Mesendoderm (in vitro differentiated cells): Measurements from ENCODE around the gene GPR132.

Experiments used
- DNase-seq: peaks from one replicate; pipeline ENCODE4 v3.0.0; 2013
- H2AK5ac ChIP-seq: 2 replicates; pipeline ENCODE4 v1.6.1; 2013; ENCODE audit warnings: low read length, inconsistent platforms
- H2BK120ac ChIP-seq: 2 replicates; pipeline ENCODE4 v1.6.1; 2013; ENCODE audit warnings: low read depth, mild to moderate bottlenecking, low read length, moderate library complexity, mixed read lengths
- H2BK15ac ChIP-seq: replicated peaks from 2 replicates; pipeline ENCODE4 v1.6.1; 2013; ENCODE audit warnings: low read depth, mild to moderate bottlenecking, moderate library complexity
- H2BK5ac ChIP-seq: 2 replicates; pipeline ENCODE4 v1.6.1; 2013; ENCODE audit warnings: low read length, inconsistent platforms
- H3K18ac ChIP-seq: 2 replicates; pipeline ENCODE4 v1.6.1; 2013; ENCODE audit warnings: mild to moderate bottlenecking, low read length, mixed read lengths
- H3K23ac ChIP-seq: one replicate; pipeline ENCODE4 v1.6.1; 2013; ENCODE audit warnings: low read length
- H3K27ac ChIP-seq: 2 replicates; pipeline ENCODE4 v1.5.1; 2013; ENCODE audit warnings: low read depth, mild to moderate bottlenecking, inconsistent platforms, low read length, moderate library complexity
- H3K27me3 ChIP-seq: 2 replicates; pipeline ENCODE4 v1.6.1; 2013; ENCODE audit warnings: low read length, control low read depth, mild to moderate bottlenecking, inconsistent platforms; ENCODE audit not compliant: insufficient read depth, poor library complexity
- H3K36me3 ChIP-seq: 2 replicates; pipeline ENCODE4 v1.6.1; 2013; ENCODE audit warnings: low read length, inconsistent platforms; ENCODE audit not compliant: control insufficient read depth, insufficient read depth
- H3K4ac ChIP-seq: one replicate; pipeline ENCODE4 v1.6.1; 2013; ENCODE audit warnings: low read depth, mild to moderate bottlenecking, low read length, moderate library complexity
- H3K4me1 ChIP-seq: 2 replicates; pipeline ENCODE4 v1.6.1; 2013; ENCODE audit warnings: low read depth, low read length, inconsistent platforms; ENCODE audit not compliant: control insufficient read depth
- H3K4me2 ChIP-seq: 2 replicates; pipeline ENCODE4 v1.6.1; 2013; ENCODE audit warnings: low read length
- H3K4me3 ChIP-seq: 2 replicates; pipeline ENCODE4 v1.5.1; 2013; ENCODE audit warnings: mild to moderate bottlenecking, low read length
- H3K56ac ChIP-seq: one replicate; pipeline ENCODE4 v1.6.1; 2013; ENCODE audit warnings: low read length
- H3K79me1 ChIP-seq: 2 replicates; pipeline ENCODE4 v1.6.1; 2013; ENCODE audit warnings: low read length, inconsistent platforms
- H3K79me2 ChIP-seq: 2 replicates; pipeline ENCODE4 v1.6.1; 2013; ENCODE audit warnings: mild to moderate bottlenecking, low read length; ENCODE audit not compliant: control insufficient read depth, insufficient read depth
- H3K9ac ChIP-seq: 2 replicates; pipeline ENCODE4 v1.6.1; 2013; ENCODE audit warnings: low read length, inconsistent platforms
- H4K5ac ChIP-seq: one replicate; pipeline ENCODE4 v1.6.1; 2013; ENCODE audit warnings: low read length
- H4K8ac ChIP-seq: one replicate; pipeline ENCODE4 v1.6.1; 2013; ENCODE audit warnings: low read depth, mild to moderate bottlenecking, control low read depth, low read length, moderate library complexity
- WGBS: extraction: QIAGEN DNeasy Blood & Tissue Kit; methylation state at CpG from one replicate; pipeline ENCODE4 v1.1.7; 2013; ENCODE audit warnings: low lambda C conversion rate, missing lambda C conversion rate; ENCODE audit not compliant: insufficient coverage; ENCODE audit errors: extremely low coverage; 5-methylcytosine and 5-hydroxymethylcytosine counted together

The GPR132 gene

GRCh38 chr14:105010106-105010505, 55.1 kb downstream of the GPR132 start:
- no peak overlapping the region for H3K23ac ChIP-seq
- no peak overlapping the region for H2BK15ac ChIP-seq
- H3K4me3 ChIP-seq: no peak overlapping the region
- H3K79me1 ChIP-seq: peaks cover 30% of the 10 kb centered on the region
- H3K9ac ChIP-seq: no peak overlapping the region
- peaks cover 47% of the 10 kb centered on the region for H3K79me2 ChIP-seq
- H3K27ac ChIP-seq: no peak overlapping the region
- no peak overlapping the region for H2AK5ac ChIP-seq
- H4K8ac ChIP-seq: no peak overlapping the region
- no peak overlapping the region for H3K4me2 ChIP-seq
- no peak overlapping the region for H2BK5ac ChIP-seq
- no peak for DNase-seq
- H3K4me1 ChIP-seq: no peaks in the 10 kb centered on the region
- no peak overlapping the region for H3K4ac ChIP-seq
- H4K5ac ChIP-seq: no peak overlapping the region
- peaks cover 21% of the 10 kb centered on the region for H3K36me3 ChIP-seq
- H3K27me3 ChIP-seq: no peaks in the 10 kb centered on the region
- H3K56ac ChIP-seq: no peak overlapping the region
- H3K18ac ChIP-seq: no peak overlapping the region
- no CpG with 5 or more reads among the region's 4 CpGs for WGBS
- no peak overlapping the region for H2BK120ac ChIP-seq

GRCh38 chr14:105007593-105008264, 57.5 kb downstream of the GPR132 start:
- Histone ChIP-seq H3K4me1 (no peaks in the 10 kb centered on the region), H3K4me3 (no peak overlapping the region), H2BK120ac (no peak overlapping the region), H4K5ac (no peak overlapping the region), H4K8ac (no peak overlapping the region), H3K79me1 (peaks cover 18% of the 10 kb centered on the region), H2AK5ac (no peak overlapping the region), H3K79me2 (peaks cover 24% of the 10 kb centered on the region), H3K36me3 (peaks cover 21% of the 10 kb centered on the region), H3K18ac (no peak overlapping the region), H3K23ac (no peak overlapping the region), H3K4me2 (no peak overlapping the region), H3K56ac (no peak overlapping the region), H3K27me3 (no peaks in the 10 kb centered on the region), H3K4ac (no peak overlapping the region), H2BK5ac (no peak overlapping the region), H3K27ac (no peak overlapping the region), H3K9ac (no peak overlapping the region), H2BK15ac (no peak overlapping the region)
- no CpG with 5 or more reads among the region's 19 CpGs for WGBS
- no peak for DNase-seq

- Histone ChIP-seq H2BK15ac (no peak overlapping the region), H3K27ac (no peak overlapping the region), H4K8ac (no peak overlapping the region), H3K9ac (no peak overlapping the region), H2AK5ac (no peak overlapping the region), H2BK120ac (no peak overlapping the region), H3K4me2 (no peak overlapping the region), H3K4me3 (no peak overlapping the region), H3K18ac (no peak overlapping the region), H3K79me2 (peaks cover 16% of the 10 kb centered on the region), H3K4me1 (no peaks in the 10 kb centered on the region), H3K36me3 (peaks cover 21% of the 10 kb centered on the region), H4K5ac (no peak overlapping the region), H3K27me3 (no peaks in the 10 kb centered on the region), H3K56ac (no peak overlapping the region), H3K79me1 (peaks cover 17% of the 10 kb centered on the region), H3K23ac (no peak overlapping the region), H2BK5ac (no peak overlapping the region), H3K4ac (no peak overlapping the region)
- DNase-seq: no peak
- WGBS: no CpG with 5 or more reads among the region's 21 CpGs
Observed at GRCh38 chr14:105006831-105007592, 58.2 kb downstream of the GPR132 start.

- H3K23ac ChIP-seq: no peak overlapping the region
- WGBS: no CpG with 5 or more reads among the region's 21 CpGs
- H3K27me3 ChIP-seq: no peaks in the 10 kb centered on the region
- H3K79me2 ChIP-seq: peaks cover 9% of the 10 kb centered on the region
- H3K4me2 ChIP-seq: no peak overlapping the region
- H4K5ac ChIP-seq: no peak overlapping the region
- no peak overlapping the region for H3K9ac ChIP-seq
- no peak overlapping the region for H2BK5ac ChIP-seq
- H2BK120ac ChIP-seq: no peak overlapping the region
- no peak overlapping the region for H3K4ac ChIP-seq
- no peak overlapping the region for H4K8ac ChIP-seq
- DNase-seq: no peak
- H3K27ac ChIP-seq: no peak overlapping the region
- no peak overlapping the region for H3K4me3 ChIP-seq
- H2AK5ac ChIP-seq: no peak overlapping the region
- H3K4me1 ChIP-seq: no peaks in the 10 kb centered on the region
- H3K36me3 ChIP-seq: peaks cover 18% of the 10 kb centered on the region
- no peak overlapping the region for H3K56ac ChIP-seq
- no peak overlapping the region for H3K18ac ChIP-seq
- no peak overlapping the region for H2BK15ac ChIP-seq
- H3K79me1 ChIP-seq: peaks cover 12% of the 10 kb centered on the region
Observed at GRCh38 chr14:105005929-105006830, 59.0 kb downstream of the GPR132 start.

- Histone ChIP-seq H4K8ac (no peak overlapping the region), H3K79me1 (peaks cover 12% of the 10 kb centered on the region), H3K4me2 (no peak overlapping the region), H3K27me3 (no peaks in the 10 kb centered on the region), H3K23ac (no peak overlapping the region), H2BK120ac (no peak overlapping the region), H3K4me1 (no peaks in the 10 kb centered on the region), H3K79me2 (peaks cover 4% of the 10 kb centered on the region), H3K4ac (no peak overlapping the region), H3K27ac (no peak overlapping the region), H3K36me3 (peaks cover 15% of the 10 kb centered on the region), H4K5ac (no peak overlapping the region), H2BK15ac (no peak overlapping the region), H3K56ac (no peak overlapping the region), H3K9ac (no peak overlapping the region), H2AK5ac (no peak overlapping the region), H3K18ac (no peak overlapping the region), H2BK5ac (no peak overlapping the region), H3K4me3 (no peak overlapping the region)
- WGBS: no CpG with 5 or more reads among the region's 20 CpGs
- no peak for DNase-seq
Observed at GRCh38 chr14:105005329-105005928, 59.8 kb downstream of the GPR132 start.
